HG03442 (cell line): ENCODE measurements around the gene MAN1A1.
"Not testable (repeated sequence)": the region's sequence is repeated elsewhere in the genome, so short reads cannot be mapped to it uniquely, and the experiment has no call there.

Source experiments
- ATAC-seq: cut with Tn5 transposase; IDR thresholded peaks from one replicate; pipeline ENCODE4 v1.9.1; 2021; ENCODE audit warnings: mild to moderate bottlenecking, moderate library complexity; ENCODE audit not compliant: unreplicated experiment

MAN1A1 gene

GRCh38 chr6:119349361-119350201 lies at the start of gene MAN1A1:
Gene MAN1A1 (minus strand): TSS chr6:119349761. CDS start chr6:119349065, 696 bp downstream.
- peak; percentile 71 for ATAC-seq

- ATAC-seq: peak; percentile 60
Observed at GRCh38 chr6:119395192-119395591, 45.6 kb upstream of the MAN1A1 start.

- no peak for ATAC-seq
Observed at GRCh38 chr6:119390247-119390793, 40.8 kb upstream of the MAN1A1 start.

GRCh38 chr6:119385994-119386393 lies 36.4 kb upstream of the MAN1A1 start:
- ATAC-seq: no peak

- no peak for ATAC-seq
Observed at GRCh38 chr6:119384444-119384843, 34.9 kb upstream of the MAN1A1 start.

- ATAC-seq: no peak
Observed at GRCh38 chr6:119379809-119380208, 30.2 kb upstream of the MAN1A1 start.

GRCh38 chr6:119377043-119377442 lies 27.5 kb upstream of the MAN1A1 start:
- not testable (repeated sequence) for ATAC-seq

- ATAC-seq: no peak
Observed at GRCh38 chr6:119370080-119370479, 20.5 kb upstream of the MAN1A1 start.

- ATAC-seq: no peak
Observed at GRCh38 chr6:119368921-119369320, 19.4 kb upstream of the MAN1A1 start.

- no peak for ATAC-seq
Observed at GRCh38 chr6:119361209-119361608, 11.6 kb upstream of the MAN1A1 start.

- ATAC-seq: no peak
Observed at GRCh38 chr6:119360262-119360915, 10.8 kb upstream of the MAN1A1 start.

GRCh38 chr6:119355890-119356289 lies 6.3 kb upstream of the MAN1A1 start:
- ATAC-seq: no peak

- ATAC-seq: no peak
Observed at GRCh38 chr6:119355157-119355556, 5.6 kb upstream of the MAN1A1 start.

GRCh38 chr6:119353696-119354095 lies 4.1 kb upstream of the MAN1A1 start:
- ATAC-seq: no peak

- no peak for ATAC-seq
Observed at GRCh38 chr6:119352001-119352400, 2.4 kb upstream of the MAN1A1 start.

GRCh38 chr6:119350952-119351372 lies 1.4 kb upstream of the MAN1A1 start:
- no peak for ATAC-seq

- ATAC-seq: peak; percentile 13
Observed at GRCh38 chr6:119350202-119350951, 816 bp upstream of the MAN1A1 start.

GRCh38 chr6:119348748-119349360 lies 707 bp downstream of the MAN1A1 start:
- peak; percentile 4 for ATAC-seq

GRCh38 chr6:119348096-119348747 lies 1.3 kb downstream of the MAN1A1 start:
- ATAC-seq: peak; percentile 18

GRCh38 chr6:119347466-119348095 lies 2.0 kb downstream of the MAN1A1 start:
- peak; percentile 24 for ATAC-seq
